SHP77 (cell line): ENCODE data around the gene SPATA31D1.

Source experiments
- DNase-seq, 2 experiments: peaks; one replicate each; lab custom pipeline; 2025; lab: John Stamatoyannopoulos, UW

The SPATA31D1 gene

GRCh38 chr9:82022121-82022520 is 33.5 kb downstream of the SPATA31D1 start:
- no peak for DNase-seq

- DNase-seq: no peak
Observed at GRCh38 chr9:82024908-82025307, 36.3 kb downstream of the SPATA31D1 start.

GRCh38 chr9:82031538-82032280 is 43.1 kb downstream of the SPATA31D1 start:
- DNase-seq: no peak

- no peak for DNase-seq
Observed at GRCh38 chr9:82034956-82035731, 46.6 kb downstream of the SPATA31D1 start.

GRCh38 chr9:82036086-82036485 is 47.5 kb downstream of the SPATA31D1 start:
- no peak for DNase-seq

- no peak for DNase-seq
Observed at GRCh38 chr9:82037126-82037525, 48.6 kb downstream of the SPATA31D1 start.

GRCh38 chr9:82038897-82039296 is 50.3 kb downstream of the SPATA31D1 start:
- DNase-seq: no peak
